DND-41 (cell line): ENCODE results near the gene TMEM190.
"Not testable (repeated sequence)": the region's sequence is repeated elsewhere in the genome, so short reads cannot be mapped to it uniquely, and the experiment has no call there.

Source experiments
- ATAC-seq: fragments of 200-7000 bp; cut with Tn5 transposase; 3 replicates; pipeline ENCODE4 v1.9.1; 2021; ENCODE audit warnings: low read depth; ENCODE audit not compliant: insufficient read depth
- DNase-seq: peaks from one replicate; pipeline ENCODE4 v3.0.0-alpha.2; 2020
- H2AFZ ChIP-seq: 2 replicates; pipeline ENCODE4 v1.6.0; 2012; ENCODE audit warnings: low read depth, low read length
- H3K27ac ChIP-seq: 2 replicates; pipeline ENCODE4 v1.5.1; 2012; ENCODE audit warnings: low read length, inconsistent platforms
- H3K27me3 ChIP-seq: fragments of 200-600 bp; sonication (generic); 2 replicates; pipeline ENCODE4 v1.6.0; 2012; ENCODE audit warnings: low read length, mild to moderate bottlenecking, inconsistent platforms; ENCODE audit not compliant: insufficient read depth, poor library complexity
- H3K36me3 ChIP-seq: 2 replicates; pipeline ENCODE4 v1.5.1; 2012; ENCODE audit warnings: low read length, inconsistent platforms; ENCODE audit not compliant: insufficient read depth
- H3K4me1 ChIP-seq: 2 replicates; pipeline ENCODE4 v1.5.1; 2012; ENCODE audit warnings: mild to moderate bottlenecking, low read length; ENCODE audit not compliant: insufficient read depth
- H3K4me2 ChIP-seq: 2 replicates; pipeline ENCODE4 v1.6.0; 2012; ENCODE audit warnings: mild to moderate bottlenecking, moderate library complexity, low read length, inconsistent platforms; ENCODE audit not compliant: insufficient read depth
- H3K4me3 ChIP-seq, 2 experiments: fragments of 200-600 bp in 1 of 2; shearing (Covaris generic) in 1 of 2; 2 replicates each; pipeline ENCODE4 v1.5.1; 2012 to 2016; ENCODE audit warnings: inconsistent platforms in 2 of 2, low read length in 2 of 2, mild to moderate bottlenecking in 2 of 2, low read depth in 1 of 2, moderate library complexity in 1 of 2
- H3K79me2 ChIP-seq: 2 replicates; pipeline ENCODE4 v1.6.0; 2012; ENCODE audit warnings: low read length, inconsistent platforms; ENCODE audit not compliant: insufficient read depth
- H3K9ac ChIP-seq: 2 replicates; pipeline ENCODE4 v1.6.0; 2012; ENCODE audit warnings: low read depth, mild to moderate bottlenecking, inconsistent platforms, low read length, moderate library complexity
- H3K9me3 ChIP-seq: 2 replicates; pipeline ENCODE4 v1.5.1; 2012; ENCODE audit warnings: low read length, moderate library complexity, mild to moderate bottlenecking, inconsistent platforms; ENCODE audit not compliant: insufficient read depth, severe bottlenecking
- H4K20me1 ChIP-seq: 2 replicates; pipeline ENCODE4 v1.6.0; 2012; ENCODE audit warnings: low read length; ENCODE audit not compliant: insufficient read depth
- EZH2 ChIP-seq: IDR thresholded peaks from 3 replicates; pipeline ENCODE4 v1.6.1; 2012; ENCODE audit warnings: borderline replicate concordance, low read depth, mild to moderate bottlenecking, moderate library complexity, low read length, inconsistent platforms; ENCODE audit not compliant: severe bottlenecking
- TF ChIP-seq, protein P1 (sequence below): IDR thresholded peaks from 2 replicates; pipeline ENCODE4 v1.5.1; 2012; ENCODE audit warnings: borderline replicate concordance, low read length, moderate library complexity, mild to moderate bottlenecking; ENCODE audit not compliant: poor library complexity, severe bottlenecking; ENCODE audit errors: extremely low read depth

The TMEM190 gene

DNA sequence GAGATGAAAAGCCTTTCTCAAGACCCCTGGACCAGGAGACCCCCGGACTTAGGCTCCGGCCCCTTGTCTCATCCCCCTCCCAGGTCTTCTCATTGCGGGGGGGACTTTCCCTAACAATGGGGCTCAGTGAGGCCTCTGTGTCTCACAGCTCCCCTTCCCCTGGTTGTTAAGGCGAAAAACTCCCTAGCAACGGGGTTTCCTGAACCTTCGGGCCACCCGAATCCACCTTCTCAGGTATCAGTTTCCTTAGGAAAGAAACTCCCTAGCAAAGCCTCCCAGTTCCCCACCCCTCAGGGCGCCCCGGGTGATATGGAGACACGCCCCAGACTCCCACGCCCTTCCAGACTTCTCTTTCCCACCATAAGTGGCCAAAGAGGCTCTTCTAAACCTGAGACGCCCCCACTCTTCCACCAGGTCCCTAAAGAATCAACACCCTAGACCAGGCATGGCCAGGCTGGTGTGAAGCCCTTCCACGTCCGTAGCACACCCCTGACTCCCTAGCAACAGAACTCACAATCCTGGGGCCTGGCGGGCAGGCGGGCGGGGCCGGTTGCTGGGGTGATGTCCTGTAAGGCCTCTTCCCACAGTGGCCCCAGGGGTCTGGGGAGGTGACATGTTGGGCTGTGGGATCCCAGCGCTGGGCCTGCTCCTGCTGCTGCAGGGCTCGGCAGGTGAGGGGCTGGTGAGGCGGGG is at the start of gene TMEM190:
Gene TMEM190 (plus strand): TSS at position 586 of the 693 bp plus-strand sequence. CDS start 28 bp downstream, at position 614.
- Histone ChIP-seq H3K36me3 (no peaks in the 10 kb centered on the region), H3K27me3 (no peaks in the 10 kb centered on the region), H3K79me2 (0 out of 2 replicates have a peak, but pooled peaks cover 1% of the 10 kb centered on the region), H3K27ac (no peak within 1 kb of the TSS), H3K4me3 (no peak within 1 kb of the TSS), H3K9me3 (no peaks in the 10 kb centered on the region), H2AFZ (no peak within 1 kb of the TSS), H3K9ac (no peak within 1 kb of the TSS), H3K4me1 (peaks cover under 1% of the 10 kb centered on the region), H3K4me2 (no peak within 1 kb of the TSS), H4K20me1 (peaks cover 2% of the 10 kb centered on the region; the same call in 1 of the 2 replicates)
- ATAC-seq (no peak), DNase-seq (no peak)
- TF ChIP-seq, protein P1, sequence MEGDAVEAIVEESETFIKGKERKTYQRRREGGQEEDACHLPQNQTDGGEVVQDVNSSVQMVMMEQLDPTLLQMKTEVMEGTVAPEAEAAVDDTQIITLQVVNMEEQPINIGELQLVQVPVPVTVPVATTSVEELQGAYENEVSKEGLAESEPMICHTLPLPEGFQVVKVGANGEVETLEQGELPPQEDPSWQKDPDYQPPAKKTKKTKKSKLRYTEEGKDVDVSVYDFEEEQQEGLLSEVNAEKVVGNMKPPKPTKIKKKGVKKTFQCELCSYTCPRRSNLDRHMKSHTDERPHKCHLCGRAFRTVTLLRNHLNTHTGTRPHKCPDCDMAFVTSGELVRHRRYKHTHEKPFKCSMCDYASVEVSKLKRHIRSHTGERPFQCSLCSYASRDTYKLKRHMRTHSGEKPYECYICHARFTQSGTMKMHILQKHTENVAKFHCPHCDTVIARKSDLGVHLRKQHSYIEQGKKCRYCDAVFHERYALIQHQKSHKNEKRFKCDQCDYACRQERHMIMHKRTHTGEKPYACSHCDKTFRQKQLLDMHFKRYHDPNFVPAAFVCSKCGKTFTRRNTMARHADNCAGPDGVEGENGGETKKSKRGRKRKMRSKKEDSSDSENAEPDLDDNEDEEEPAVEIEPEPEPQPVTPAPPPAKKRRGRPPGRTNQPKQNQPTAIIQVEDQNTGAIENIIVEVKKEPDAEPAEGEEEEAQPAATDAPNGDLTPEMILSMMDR, result no peak
- no peak for TF ChIP-seq EZH2

DNA sequence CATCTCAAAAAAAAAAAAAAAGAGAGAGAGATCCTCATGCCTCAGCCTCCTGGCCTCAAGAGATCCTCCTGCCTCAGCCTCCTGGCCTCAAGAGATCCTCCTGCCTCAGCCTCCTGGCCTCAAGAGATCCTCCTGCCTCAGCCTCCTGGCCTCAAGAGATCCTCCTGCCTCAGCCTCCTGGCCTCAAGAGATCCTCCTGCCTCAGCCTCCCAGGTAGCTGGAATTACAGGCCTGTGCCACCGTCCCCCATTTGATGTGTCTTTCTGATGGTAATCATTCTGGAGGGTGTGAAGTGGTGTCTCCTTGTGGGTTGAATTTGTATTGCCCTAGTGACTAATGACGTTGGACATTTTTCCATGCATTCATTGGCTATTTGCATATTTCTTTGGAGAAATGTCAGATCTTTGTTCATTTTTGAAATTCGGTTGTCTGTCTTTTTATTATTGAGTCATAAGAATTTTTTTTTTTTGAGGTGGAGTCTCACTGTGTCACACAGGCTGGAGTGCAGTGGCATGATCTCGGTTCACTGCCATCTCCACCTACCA is 47.8 kb upstream of the TMEM190 start:
- H3K4me3 ChIP-seq, H3K27me3 ChIP-seq, H3K27ac ChIP-seq, H4K20me1 ChIP-seq, H3K9me3 ChIP-seq, H3K4me2 ChIP-seq, H3K36me3 ChIP-seq, H3K9ac ChIP-seq, H3K4me1 ChIP-seq, ATAC-seq, H3K79me2 ChIP-seq, DNase-seq, H2AFZ ChIP-seq: not testable (repeated sequence)

DNA sequence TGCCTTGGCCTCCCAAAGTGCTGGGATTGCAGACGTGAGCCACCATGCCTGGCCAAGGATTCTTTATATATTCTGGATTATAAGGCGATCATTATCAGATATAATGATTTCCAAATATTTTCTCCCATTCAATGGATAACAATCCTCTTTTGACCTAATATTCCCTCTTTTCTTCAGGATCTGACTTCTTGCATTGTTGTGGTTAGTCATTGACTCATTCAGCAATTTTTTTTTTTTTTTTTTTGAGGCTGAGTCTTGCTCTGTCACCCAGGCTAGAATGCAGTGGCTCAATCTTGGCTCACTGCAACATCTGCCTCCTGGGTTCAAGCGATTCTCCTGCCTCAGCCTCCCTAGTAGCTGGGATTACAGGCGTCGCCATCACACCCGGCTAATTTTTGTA is 46.8 kb upstream of the TMEM190 start:
- H3K9ac ChIP-seq, H3K4me3 ChIP-seq, ATAC-seq, DNase-seq, H3K27ac ChIP-seq, H3K9me3 ChIP-seq, H4K20me1 ChIP-seq, H3K36me3 ChIP-seq, H2AFZ ChIP-seq, H3K27me3 ChIP-seq, H3K4me1 ChIP-seq, H3K79me2 ChIP-seq, H3K4me2 ChIP-seq: not testable (repeated sequence)

DNA sequence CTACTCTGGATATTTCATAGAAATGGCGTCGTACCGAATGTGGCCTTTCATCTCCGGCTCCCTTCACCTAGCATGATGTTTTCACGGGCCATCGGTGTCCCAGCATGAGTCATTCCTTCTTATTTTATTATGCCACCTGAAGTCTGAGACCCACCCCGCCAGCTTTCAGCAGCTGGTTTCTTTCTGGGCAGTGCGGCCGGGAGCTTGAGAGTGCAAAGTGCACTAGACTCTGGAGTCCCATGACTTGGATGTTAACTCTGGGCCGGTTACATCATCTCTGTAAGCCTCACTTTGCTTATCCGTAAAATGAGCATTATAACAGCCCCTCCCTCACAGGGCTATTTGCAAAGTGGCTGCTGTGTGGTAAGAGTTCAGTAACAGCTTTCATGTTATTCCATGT is 42.8 kb upstream of the TMEM190 start:
- H3K4me1 ChIP-seq, result peaks cover 9% of the 10 kb centered on the region
- no peaks in the 10 kb centered on the region for H4K20me1 ChIP-seq
- H3K27ac ChIP-seq, result no peak overlapping the region
- H3K9ac ChIP-seq, result no peak overlapping the region
- no peak overlapping the region for H3K4me3 ChIP-seq
- H3K27me3 ChIP-seq, result no peaks in the 10 kb centered on the region
- TF ChIP-seq EZH2, result no peak
- TF ChIP-seq, protein P1, result no peak
- ATAC-seq (no peak), DNase-seq (no peak)
- no peaks in the 10 kb centered on the region for H3K9me3 ChIP-seq
- no peaks in the 10 kb centered on the region for H3K36me3 ChIP-seq
- H3K79me2 ChIP-seq, result no peaks in the 10 kb centered on the region
- H3K4me2 ChIP-seq, result no peak overlapping the region
- no peak overlapping the region for H2AFZ ChIP-seq
